GM19463 (cell line): Measurements from ENCODE around the gene UNCX.
"Not testable (repeated sequence)": the region's sequence is repeated elsewhere in the genome, so short reads cannot be mapped to it uniquely, and the experiment has no call there.

Experiments
- ATAC-seq: cut with Tn5 transposase; IDR thresholded peaks from one replicate; pipeline ENCODE4 v1.9.1; 2021; ENCODE audit warnings: mild to moderate bottlenecking, moderate library complexity; ENCODE audit not compliant: unreplicated experiment

The UNCX gene

GRCh38 chr7:1255080-1255816 lies 22.6 kb downstream of the UNCX start:
- no peak for ATAC-seq

- ATAC-seq, result no peak
Observed at GRCh38 chr7:1255817-1256340, 23.2 kb downstream of the UNCX start.

- ATAC-seq, result no peak
Observed at GRCh38 chr7:1256621-1257020, 23.9 kb downstream of the UNCX start.

GRCh38 chr7:1257221-1257620 lies 24.5 kb downstream of the UNCX start:
- no peak for ATAC-seq

GRCh38 chr7:1257863-1258262 lies 25.2 kb downstream of the UNCX start:
- no peak for ATAC-seq

- ATAC-seq, result no peak
Observed at GRCh38 chr7:1259621-1260243, 27.1 kb downstream of the UNCX start.

GRCh38 chr7:1260244-1260635 lies 27.6 kb downstream of the UNCX start:
- ATAC-seq, result no peak

GRCh38 chr7:1261036-1261435 lies 28.4 kb downstream of the UNCX start:
- not testable (repeated sequence) for ATAC-seq

GRCh38 chr7:1262441-1262840 lies 29.8 kb downstream of the UNCX start:
- no peak for ATAC-seq

GRCh38 chr7:1263391-1263951 lies 30.8 kb downstream of the UNCX start:
- no peak for ATAC-seq

- ATAC-seq, result no peak
Observed at GRCh38 chr7:1264345-1265280, 31.9 kb downstream of the UNCX start.

GRCh38 chr7:1267016-1267900 lies 34.6 kb downstream of the UNCX start:
- no peak for ATAC-seq

- ATAC-seq, result no peak
Observed at GRCh38 chr7:1268076-1268815, 35.6 kb downstream of the UNCX start.

- no peak for ATAC-seq
Observed at GRCh38 chr7:1268866-1269265, 36.2 kb downstream of the UNCX start.

- ATAC-seq, result no peak
Observed at GRCh38 chr7:1269336-1269890, 36.7 kb downstream of the UNCX start.

GRCh38 chr7:1270181-1270580 lies 37.5 kb downstream of the UNCX start:
- no peak for ATAC-seq

GRCh38 chr7:1271046-1271445 lies 38.4 kb downstream of the UNCX start:
- no peak for ATAC-seq

- no peak for ATAC-seq
Observed at GRCh38 chr7:1271656-1272055, 39.0 kb downstream of the UNCX start.

- not testable (repeated sequence) for ATAC-seq
Observed at GRCh38 chr7:1272136-1272535, 39.5 kb downstream of the UNCX start.
